GM21717 (cell line): ENCODE results near the gene ZSWIM5.

ENCODE experiments used
- ATAC-seq: cut with Tn5 transposase; IDR thresholded peaks from one replicate; pipeline ENCODE4 v1.9.1; 2021; ENCODE audit warnings: mild to moderate bottlenecking, moderate library complexity; ENCODE audit not compliant: unreplicated experiment

The ZSWIM5 gene

GRCh38 chr1:45035631-45036301 lies 170.6 kb downstream of the ZSWIM5 start:
- ATAC-seq, result no peak

GRCh38 chr1:45033356-45033755 lies 173.0 kb downstream of the ZSWIM5 start:
- no peak for ATAC-seq

- ATAC-seq, result no peak
These were observed 173.6 kb downstream of the ZSWIM5 start for GRCh38 chr1:45032837-45033236.

- ATAC-seq, result no peak
These were observed 180.0 kb downstream of the ZSWIM5 start for GRCh38 chr1:45026446-45026845.

GRCh38 chr1:45023663-45024062 lies 182.7 kb downstream of the ZSWIM5 start:
- no peak for ATAC-seq

GRCh38 chr1:45018599-45019230 lies 187.7 kb downstream of the ZSWIM5 start:
- peak; percentile 46 for ATAC-seq

- no peak for ATAC-seq
These were observed 189.6 kb downstream of the ZSWIM5 start for GRCh38 chr1:45016767-45017166.

- no peak for ATAC-seq
These were observed 190.2 kb downstream of the ZSWIM5 start for GRCh38 chr1:45016090-45016697.

- no peak for ATAC-seq
These were observed 190.7 kb downstream of the ZSWIM5 start for GRCh38 chr1:45015683-45016082.

- no peak for ATAC-seq
These were observed 191.9 kb downstream of the ZSWIM5 start for GRCh38 chr1:45014321-45015028.

- ATAC-seq, result no peak
These were observed 192.7 kb downstream of the ZSWIM5 start for GRCh38 chr1:45013551-45014209.

- ATAC-seq, result no peak
These were observed 193.6 kb downstream of the ZSWIM5 start for GRCh38 chr1:45012639-45013278.

- peak; percentile 55 for ATAC-seq
These were observed 194.4 kb downstream of the ZSWIM5 start, which contains the start of gene UROD for GRCh38 chr1:45011837-45012638. UROD (plus strand) TSS chr1:45012254; CDS start chr1:45012266, 12 bp downstream.

- peak; percentile 57 for ATAC-seq
These were observed 195.3 kb downstream of the ZSWIM5 start, which contains the start of gene HECTD3 for GRCh38 chr1:45010855-45011811. HECTD3 (minus strand) TSS chr1:45011324; CDS start chr1:45011257, 67 bp downstream.

- no peak for ATAC-seq
These were observed 196.2 kb downstream of the ZSWIM5 start for GRCh38 chr1:45009956-45010854.

GRCh38 chr1:45009296-45009865 lies 197.0 kb downstream of the ZSWIM5 start:
- ATAC-seq, result no peak

GRCh38 chr1:45008516-45008915 lies 197.9 kb downstream of the ZSWIM5 start:
- ATAC-seq, result no peak
